Neural cell (in vitro differentiated cells): ENCODE data around the gene PGM5. TPM values are rescaled to one million over a fixed set of nuclear protein-coding genes. Genes with fewer than 3 reads are reported as not detected.

Experiments
- H2AFZ ChIP-seq: fragments of 200-600, 300-800 bp; sonication (generic), shearing (Covaris generic); 2 replicates; pipeline ENCODE4 v1.6.0; 2014; ENCODE audit warnings: low read depth, mild to moderate bottlenecking, antibody characterized with exemption, low read length, moderate library complexity
- H3F3A ChIP-seq: fragments of 200-600 bp; shearing (Covaris generic); 2 replicates; pipeline ENCODE4 v1.6.1; 2016; ENCODE audit warnings: mild to moderate bottlenecking, moderate library complexity, mixed read lengths, antibody characterized with exemption, low read length; ENCODE audit not compliant: insufficient read depth, poor library complexity, severe bottlenecking
- H3K27ac ChIP-seq: fragments of 200-600, 300-800 bp; sonication (generic), shearing (Covaris generic); 2 replicates; pipeline ENCODE4 v1.5.1; 2014; ENCODE audit warnings: mild to moderate bottlenecking, low read length, moderate library complexity
- H3K27me3 ChIP-seq: fragments of 300-800, 200-600 bp; sonication (generic), shearing (Covaris generic); 2 replicates; pipeline ENCODE4 v1.6.0; 2014; ENCODE audit warnings: mild to moderate bottlenecking, low read depth, low read length, moderate library complexity; ENCODE audit not compliant: insufficient read depth
- H3K36me3 ChIP-seq: fragments of 300-800, 200-600 bp; sonication (generic), shearing (Covaris generic); 2 replicates; pipeline ENCODE4 v1.5.1; 2014; ENCODE audit warnings: mild to moderate bottlenecking, antibody characterized with exemption, low read length, moderate library complexity; ENCODE audit not compliant: insufficient read depth
- H3K4me2 ChIP-seq: fragments of 300-800, 200-600 bp; sonication (generic), shearing (Covaris generic); 2 replicates; pipeline ENCODE4 v1.6.0; 2014; ENCODE audit warnings: mild to moderate bottlenecking, low read length
- H3K4me3 ChIP-seq: fragments of 300-800, 200-600 bp; sonication (generic), shearing (Covaris generic); 2 replicates; pipeline ENCODE4 v1.5.1; 2014; ENCODE audit warnings: mild to moderate bottlenecking, low read length, moderate library complexity
- H3K79me2 ChIP-seq: fragments of 200-600 bp; shearing (Covaris generic); replicated peaks from 2 replicates; pipeline ENCODE4 v1.6.0; 2014; ENCODE audit warnings: mild to moderate bottlenecking, low read length, moderate library complexity; ENCODE audit not compliant: insufficient read depth
- H3K9ac ChIP-seq: fragments of 300-800, 200-600 bp; sonication (generic), shearing (Covaris generic); 2 replicates; pipeline ENCODE4 v1.6.1; 2016; ENCODE audit warnings: mild to moderate bottlenecking, low read length, mixed read lengths
- H3K9me2 ChIP-seq: fragments of 200-600 bp; shearing (Covaris generic); 2 replicates; pipeline ENCODE4 v1.6.1; 2016; ENCODE audit warnings: mild to moderate bottlenecking, low read length, mixed read lengths; ENCODE audit not compliant: insufficient read depth
- H3K9me3 ChIP-seq: fragments of 200-600, 300-800 bp; sonication (generic), shearing (Covaris generic); 2 replicates; pipeline ENCODE4 v1.6.1; 2016; ENCODE audit warnings: mild to moderate bottlenecking, mixed run types, low read length, moderate library complexity, mixed read lengths
- H4K20me1 ChIP-seq: fragments of 200-600 bp; shearing (Covaris generic); 2 replicates; pipeline ENCODE4 v1.6.1; 2016; ENCODE audit warnings: mild to moderate bottlenecking, mixed run types; ENCODE audit not compliant: insufficient read depth
- CTCF ChIP-seq: fragments of 450-650 bp; IDR thresholded peaks from 2 replicates; pipeline ENCODE4 v1.5.1; 2014; ENCODE audit warnings: antibody characterized with exemption, mild to moderate bottlenecking, moderate library complexity; ENCODE audit not compliant: poor library complexity, severe bottlenecking
- EP300 ChIP-seq: fragments of 450-650 bp; conservative IDR thresholded peaks from 2 replicates; pipeline ENCODE4 v1.6.1; 2014; ENCODE audit warnings: antibody characterized with exemption, mild to moderate bottlenecking, moderate library complexity; ENCODE audit not compliant: poor library complexity, severe bottlenecking
- EZH2 ChIP-seq: fragments of 200-600, 300-800 bp; shearing (Covaris generic), sonication (generic); IDR thresholded peaks from 2 replicates; pipeline ENCODE4 v1.6.1; 2014; ENCODE audit warnings: antibody characterized with exemption, low read length, borderline replicate concordance, mild to moderate bottlenecking; ENCODE audit not compliant: insufficient read depth, poor library complexity, severe bottlenecking
- MXI1 ChIP-seq: fragments of 450-650 bp; conservative IDR thresholded peaks from 2 replicates; pipeline ENCODE4 v1.6.1; 2014; ENCODE audit warnings: antibody characterized with exemption, mild to moderate bottlenecking; ENCODE audit not compliant: poor library complexity, severe bottlenecking
- POLR2AphosphoS5 ChIP-seq: IDR thresholded peaks from 2 replicates; pipeline ENCODE4 v1.6.1; 2012
- RAD21 ChIP-seq: fragments of 450-650 bp; conservative IDR thresholded peaks from 2 replicates; pipeline ENCODE4 v1.6.1; 2014; ENCODE audit warnings: antibody characterized with exemption, mild to moderate bottlenecking, moderate library complexity
- SMC3 ChIP-seq: fragments of 450-650 bp; conservative IDR thresholded peaks from 2 replicates; pipeline ENCODE4 v1.6.1; 2014; ENCODE audit warnings: antibody characterized with exemption, mild to moderate bottlenecking, moderate library complexity; ENCODE audit not compliant: poor library complexity
- TAF1 ChIP-seq: IDR thresholded peaks from 2 replicates; pipeline ENCODE4 v1.6.1; 2012; ENCODE audit warnings: low read depth
- polyA plus RNA-seq: library from polyadenylated mRNA; depleted of rRNA; stranded (reverse); fragments of >200 nt; gene quantifications from 2 replicates; pipeline ENCODE4 v1.2.3, GENCODE V29; 2014
- TF ChIP-seq, protein P1 (sequence below): IDR thresholded peaks from 2 replicates; pipeline ENCODE4 v1.6.1; 2012; ENCODE audit warnings: borderline replicate concordance

Gene PGM5
- polyA plus RNA-seq, 1 donor from 2014 or later: not detected

GRCh38 chr9:68437785-68438184 lies 81.4 kb downstream of the PGM5 start:
- Histone ChIP-seq H3K36me3 (no peaks in the 10 kb centered on the region), H3K9ac (no peak overlapping the region), H3K79me2 (no peaks in the 10 kb centered on the region), H4K20me1 (no peaks in the 10 kb centered on the region), H3K4me3 (no peak overlapping the region), H3K9me3 (peaks cover 4% of the 10 kb centered on the region), H3K27me3 (no peaks in the 10 kb centered on the region), H3K27ac (no peak overlapping the region), H3K4me2 (no peak overlapping the region), H3F3A (no peaks in the 10 kb centered on the region), H3K9me2 (no peaks in the 10 kb centered on the region), H2AFZ (no peak overlapping the region)
- TF ChIP-seq EP300 (no peak), MXI1 (no peak), SMC3 (no peak), CTCF (no peak), EZH2 (no peak), RAD21 (no peak), TAF1 (no peak), POLR2AphosphoS5 (no peak)
- TF ChIP-seq, protein P1, sequence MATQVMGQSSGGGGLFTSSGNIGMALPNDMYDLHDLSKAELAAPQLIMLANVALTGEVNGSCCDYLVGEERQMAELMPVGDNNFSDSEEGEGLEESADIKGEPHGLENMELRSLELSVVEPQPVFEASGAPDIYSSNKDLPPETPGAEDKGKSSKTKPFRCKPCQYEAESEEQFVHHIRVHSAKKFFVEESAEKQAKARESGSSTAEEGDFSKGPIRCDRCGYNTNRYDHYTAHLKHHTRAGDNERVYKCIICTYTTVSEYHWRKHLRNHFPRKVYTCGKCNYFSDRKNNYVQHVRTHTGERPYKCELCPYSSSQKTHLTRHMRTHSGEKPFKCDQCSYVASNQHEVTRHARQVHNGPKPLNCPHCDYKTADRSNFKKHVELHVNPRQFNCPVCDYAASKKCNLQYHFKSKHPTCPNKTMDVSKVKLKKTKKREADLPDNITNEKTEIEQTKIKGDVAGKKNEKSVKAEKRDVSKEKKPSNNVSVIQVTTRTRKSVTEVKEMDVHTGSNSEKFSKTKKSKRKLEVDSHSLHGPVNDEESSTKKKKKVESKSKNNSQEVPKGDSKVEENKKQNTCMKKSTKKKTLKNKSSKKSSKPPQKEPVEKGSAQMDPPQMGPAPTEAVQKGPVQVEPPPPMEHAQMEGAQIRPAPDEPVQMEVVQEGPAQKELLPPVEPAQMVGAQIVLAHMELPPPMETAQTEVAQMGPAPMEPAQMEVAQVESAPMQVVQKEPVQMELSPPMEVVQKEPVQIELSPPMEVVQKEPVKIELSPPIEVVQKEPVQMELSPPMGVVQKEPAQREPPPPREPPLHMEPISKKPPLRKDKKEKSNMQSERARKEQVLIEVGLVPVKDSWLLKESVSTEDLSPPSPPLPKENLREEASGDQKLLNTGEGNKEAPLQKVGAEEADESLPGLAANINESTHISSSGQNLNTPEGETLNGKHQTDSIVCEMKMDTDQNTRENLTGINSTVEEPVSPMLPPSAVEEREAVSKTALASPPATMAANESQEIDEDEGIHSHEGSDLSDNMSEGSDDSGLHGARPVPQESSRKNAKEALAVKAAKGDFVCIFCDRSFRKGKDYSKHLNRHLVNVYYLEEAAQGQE: no peak

DNA sequence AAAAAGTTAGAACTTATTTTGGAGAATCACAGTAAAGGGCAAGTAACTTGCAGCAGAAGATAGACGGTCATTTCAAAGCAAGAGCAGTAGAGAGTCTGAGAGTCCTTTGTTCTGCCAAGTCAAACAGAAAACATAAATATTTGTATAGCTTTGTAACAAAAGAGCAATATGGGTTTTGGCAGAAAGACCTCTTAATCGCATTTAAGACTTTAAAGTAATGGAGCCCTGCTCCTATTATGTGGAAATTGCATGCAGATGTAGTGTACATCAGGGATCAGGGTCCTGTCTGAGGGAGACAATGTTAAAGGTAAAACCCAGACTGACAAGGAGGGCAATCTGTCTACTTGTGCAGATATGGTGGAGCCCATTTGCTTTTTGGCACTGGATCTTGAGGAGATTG lies 87.2 kb downstream of the PGM5 start:
- Histone ChIP-seq H3K27me3 (no peaks in the 10 kb centered on the region), H4K20me1 (no peaks in the 10 kb centered on the region), H3K4me3 (no peak overlapping the region), H3K9me3 (peaks cover 4% of the 10 kb centered on the region), H3K79me2 (no peaks in the 10 kb centered on the region), H3F3A (no peaks in the 10 kb centered on the region), H3K9ac (no peak overlapping the region), H3K36me3 (no peaks in the 10 kb centered on the region), H2AFZ (no peak overlapping the region), H3K9me2 (no peaks in the 10 kb centered on the region), H3K4me2 (no peak overlapping the region), H3K27ac (no peak overlapping the region)
- TF ChIP-seq TAF1: no peak
- TF ChIP-seq, protein P1: no peak
- no peak for TF ChIP-seq MXI1
- no peak for TF ChIP-seq SMC3
- TF ChIP-seq EZH2: no peak
- TF ChIP-seq EP300: no peak
- TF ChIP-seq POLR2AphosphoS5: no peak
- TF ChIP-seq CTCF: no peak
- no peak for TF ChIP-seq RAD21
